Retinal pigment epithelial cell (primary cell): ENCODE data around the gene CAD.
"Not testable (repeated sequence)": the region's sequence is repeated elsewhere in the genome, so short reads cannot be mapped to it uniquely, and the experiment has no call there.

Experiments
- DNase-seq: peaks from one replicate; pipeline ENCODE4 v3.0.0-alpha.2; 2010; ENCODE audit warnings: low read depth
- H3K4me3 ChIP-seq: 2 replicates; pipeline ENCODE4 v1.5.1; 2011; ENCODE audit warnings: mild to moderate bottlenecking, low read length, control low read depth, moderate library complexity
- CTCF ChIP-seq: conservative IDR thresholded peaks from 2 replicates; pipeline ENCODE4 v1.5.1; 2011; ENCODE audit warnings: low read depth, low read length, control low read depth, inconsistent platforms

Gene CAD

GRCh38 chr2:27264253-27264752 lies 47.1 kb downstream of the CAD start:
- TF ChIP-seq CTCF = no peak
- DNase-seq = no peak
- H3K4me3 ChIP-seq = peak overlapping the region; percentile 23

- peak overlapping the region; percentile 23 for H3K4me3 ChIP-seq
- peak; percentile 49 for TF ChIP-seq CTCF
- DNase-seq = no peak
Observed at GRCh38 chr2:27264753-27265535, 47.8 kb downstream of the CAD start.

GRCh38 chr2:27265536-27265870 lies 48.3 kb downstream of the CAD start:
- no peak for DNase-seq
- TF ChIP-seq CTCF = no peak
- H3K4me3 ChIP-seq = no peak overlapping the region

GRCh38 chr2:27268296-27268695 lies 51.1 kb downstream of the CAD start:
- DNase-seq, H3K4me3 ChIP-seq: not testable (repeated sequence)

GRCh38 chr2:27270131-27270530 lies 53.0 kb downstream of the CAD start:
- TF ChIP-seq CTCF = no peak
- no peak overlapping the region for H3K4me3 ChIP-seq
- no peak for DNase-seq

- no peak for TF ChIP-seq CTCF
- H3K4me3 ChIP-seq = no peak overlapping the region
- DNase-seq = no peak
Observed at GRCh38 chr2:27270670-27271069, 53.5 kb downstream of the CAD start.

- H3K4me3 ChIP-seq = no peak overlapping the region
- no peak for TF ChIP-seq CTCF
- no peak for DNase-seq
Observed at GRCh38 chr2:27271631-27272340, 54.6 kb downstream of the CAD start.

- not testable (repeated sequence) for DNase-seq
Observed at GRCh38 chr2:27272537-27273522, 55.7 kb downstream of the CAD start.

More at GRCh38 chr2:27272537-27273522, 55.7 kb downstream of the CAD start:
- not testable (repeated sequence) for H3K4me3 ChIP-seq
